A673 (cell line): ENCODE measurements around the gene RSPH3.

ENCODE experiments used
- CTCF ChIP-seq: fragments of 300-800, 200-600 bp; sonication (generic); conservative IDR thresholded peaks from 2 replicates; pipeline ENCODE4 v1.5.1; 2017; ENCODE audit warnings: low read depth, mild to moderate bottlenecking, antibody characterized with exemption, low read length, moderate library complexity, mixed read lengths
- EZH2 ChIP-seq: fragments of 200-600 bp; sonication (generic); IDR thresholded peaks from 2 replicates; pipeline ENCODE4 v1.6.1; 2017; ENCODE audit warnings: borderline replicate concordance, low read depth, mild to moderate bottlenecking, mixed read lengths, antibody characterized with exemption, low read length; ENCODE audit not compliant: poor library complexity, severe bottlenecking

GRCh38 chr6:158943380-158944032, 56.5 kb downstream of the RSPH3 start:
- TF ChIP-seq CTCF (no peak), EZH2 (no peak)
